Measurements from ENCODE around the gene FAP. TPM values are rescaled to one million over a fixed set of nuclear protein-coding genes. Genes with fewer than 3 reads are reported as not detected.

FAP gene
- total RNA-seq, 1 experiment from 2014 or later, result not detected

GRCh38 chr2:162197069-162197825, 46.0 kb downstream of the FAP start:
- no peak overlapping the region for H3K4me3 ChIP-seq (ENCODE audit: low read length)
- no peak overlapping the region for H3K27ac ChIP-seq (ENCODE audit: low read length)
- no peaks in the 10 kb centered on the region for H3K9me3 ChIP-seq (ENCODE audit: low read length)
- H3K9me2 ChIP-seq (replicated peaks; ENCODE audit: insufficient read depth, low read length), result no peaks in the 10 kb centered on the region
- H3K4me1 ChIP-seq (ENCODE audit: low read length), result no peaks in the 10 kb centered on the region
- H3K36me3 ChIP-seq (ENCODE audit: insufficient read depth, low read length), result no peaks in the 10 kb centered on the region
- no peaks in the 10 kb centered on the region for H3K27me3 ChIP-seq (ENCODE audit: low read length)
- H3K4me2 ChIP-seq (ENCODE audit: low read depth, low read length, poor library complexity, severe bottlenecking), result no peak overlapping the region
- DNase-seq, result no peak
- H2AFZ ChIP-seq (ENCODE audit: low read length), result no peak overlapping the region
- no peaks in the 10 kb centered on the region for H3K79me2 ChIP-seq (ENCODE audit: low read length)
- H3K9ac ChIP-seq (ENCODE audit: low read length), result no peak overlapping the region
- no peaks in the 10 kb centered on the region for H4K20me1 ChIP-seq (ENCODE audit: insufficient read depth, low read depth, low read length)

- Histone ChIP-seq H3K4me2 (ENCODE audit: low read depth, low read length, poor library complexity, severe bottlenecking) (no peak overlapping the region), H3K4me1 (ENCODE audit: low read length) (no peaks in the 10 kb centered on the region), H3K36me3 (ENCODE audit: insufficient read depth, low read length) (no peaks in the 10 kb centered on the region), H3K9me3 (ENCODE audit: low read length) (no peaks in the 10 kb centered on the region), H3K9me2 (replicated peaks; ENCODE audit: insufficient read depth, low read length) (no peaks in the 10 kb centered on the region), H3K9ac (ENCODE audit: low read length) (no peak overlapping the region), H3K27me3 (ENCODE audit: low read length) (no peaks in the 10 kb centered on the region), H3K79me2 (ENCODE audit: low read length) (no peaks in the 10 kb centered on the region), H3K4me3 (ENCODE audit: low read length) (no peak overlapping the region), H3K27ac (ENCODE audit: low read length) (no peak overlapping the region), H2AFZ (ENCODE audit: low read length) (no peak overlapping the region), H4K20me1 (ENCODE audit: insufficient read depth, low read depth, low read length) (no peaks in the 10 kb centered on the region)
- no peak for DNase-seq
Measured at GRCh38 chr2:162196638-162197037, 46.6 kb downstream of the FAP start.

DNA sequence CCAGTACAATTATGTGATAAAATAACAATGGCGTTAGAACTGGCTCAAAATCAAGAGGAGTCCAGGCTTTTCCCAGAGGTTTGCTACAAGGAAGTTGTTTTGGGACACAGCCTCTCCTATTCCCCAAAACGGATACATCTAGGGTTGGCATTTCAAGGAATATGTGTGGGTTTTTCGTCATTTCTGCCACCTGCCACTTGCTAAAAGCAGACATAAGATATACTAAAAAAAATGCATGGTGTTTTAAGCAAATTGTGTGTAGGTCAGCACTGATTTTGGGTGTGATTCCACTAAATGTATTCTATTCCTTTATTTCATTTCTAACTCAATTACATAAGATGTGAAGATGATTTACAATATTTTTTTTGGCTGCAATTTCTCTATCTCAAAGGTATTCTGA, 54.8 kb downstream of the FAP start:
- H3K9me3 ChIP-seq (ENCODE audit: low read length), result no peaks in the 10 kb centered on the region
- H3K4me3 ChIP-seq (ENCODE audit: low read length), result no peak overlapping the region
- H3K27me3 ChIP-seq (ENCODE audit: low read length), result no peaks in the 10 kb centered on the region
- no peak for DNase-seq
- no peaks in the 10 kb centered on the region for H3K36me3 ChIP-seq (ENCODE audit: insufficient read depth, low read length)
- no peaks in the 10 kb centered on the region for H3K9me2 ChIP-seq (replicated peaks; ENCODE audit: insufficient read depth, low read length)
- H3K4me1 ChIP-seq (ENCODE audit: low read length), result no peaks in the 10 kb centered on the region
- H3K27ac ChIP-seq (ENCODE audit: low read length), result no peak overlapping the region
- no peaks in the 10 kb centered on the region for H4K20me1 ChIP-seq (ENCODE audit: insufficient read depth, low read depth, low read length)
- no peaks in the 10 kb centered on the region for H3K79me2 ChIP-seq (ENCODE audit: low read length)
- H3K9ac ChIP-seq (ENCODE audit: low read length), result no peak overlapping the region
- H3K4me2 ChIP-seq (ENCODE audit: low read depth, low read length, poor library complexity, severe bottlenecking), result no peak overlapping the region
- no peak overlapping the region for H2AFZ ChIP-seq (ENCODE audit: low read length)

DNA sequence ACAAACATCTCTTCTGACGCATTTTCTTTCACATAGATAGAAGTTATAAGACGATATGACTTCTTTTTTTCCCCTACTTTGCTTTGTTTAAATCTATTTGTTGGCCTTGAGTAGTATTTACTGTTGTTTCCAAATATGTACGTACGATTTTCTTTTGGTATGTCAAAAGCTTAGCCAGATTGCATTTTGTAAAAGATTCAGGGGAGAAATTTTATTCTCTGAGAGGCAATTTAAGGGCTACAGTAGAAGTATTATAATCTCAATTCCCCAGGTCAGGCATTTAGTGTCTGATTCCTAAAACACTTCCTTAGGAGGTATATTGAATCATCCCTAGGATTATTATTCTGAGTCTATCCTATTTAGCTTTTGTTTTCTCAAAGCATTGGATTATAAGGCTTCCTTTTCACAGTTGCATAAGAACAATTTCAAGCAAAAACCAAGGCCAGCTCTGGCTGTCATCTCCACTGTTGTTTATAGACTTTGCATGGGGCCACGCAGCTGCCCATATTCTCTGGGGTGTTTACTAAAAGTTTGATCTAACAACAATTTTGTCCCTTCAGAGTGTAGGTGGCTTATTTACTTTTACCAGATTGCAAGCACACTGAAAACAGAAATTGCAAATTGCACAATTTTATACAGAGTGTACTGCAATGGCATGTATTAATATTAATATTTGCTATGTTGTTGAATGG, 57.6 kb downstream of the FAP start:
- no peak for DNase-seq

DNA sequence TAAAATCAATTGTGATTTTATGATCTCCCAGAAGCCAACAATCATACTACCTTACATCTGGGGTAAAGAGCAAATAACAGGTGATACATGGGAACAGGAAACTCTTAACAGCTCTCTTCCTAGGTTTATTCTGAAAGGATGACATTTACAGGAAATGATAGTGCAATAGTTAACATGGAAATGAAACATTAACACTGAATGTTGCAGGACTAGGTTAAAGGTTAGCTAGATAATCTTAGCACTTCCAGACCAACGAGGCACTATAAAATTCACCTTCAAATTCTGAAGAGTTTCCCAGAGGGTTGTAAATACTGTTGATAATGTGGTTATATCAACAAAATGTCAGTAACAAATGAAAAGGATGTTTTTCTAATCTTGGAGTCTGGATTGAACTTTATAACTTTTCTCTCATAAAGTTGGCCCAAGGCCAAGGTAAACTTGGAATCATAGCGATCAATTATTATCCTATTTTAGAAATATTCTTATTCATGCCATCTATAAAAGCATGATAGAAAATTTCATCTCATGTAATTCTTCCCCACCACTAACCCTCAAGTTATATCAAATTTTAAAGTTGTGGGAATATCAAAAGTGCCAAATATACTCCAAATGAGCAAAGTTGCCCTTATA, 58.3 kb downstream of the FAP start:
- Histone ChIP-seq H3K27ac (ENCODE audit: low read length) (no peak overlapping the region), H3K4me2 (ENCODE audit: low read depth, low read length, poor library complexity, severe bottlenecking) (no peak overlapping the region), H4K20me1 (ENCODE audit: insufficient read depth, low read depth, low read length) (no peaks in the 10 kb centered on the region), H3K4me3 (ENCODE audit: low read length) (no peak overlapping the region), H3K4me1 (ENCODE audit: low read length) (no peaks in the 10 kb centered on the region), H3K36me3 (ENCODE audit: insufficient read depth, low read length) (no peaks in the 10 kb centered on the region), H3K9me3 (ENCODE audit: low read length) (no peaks in the 10 kb centered on the region), H2AFZ (ENCODE audit: low read length) (no peak overlapping the region), H3K9me2 (replicated peaks; ENCODE audit: insufficient read depth, low read length) (no peaks in the 10 kb centered on the region), H3K27me3 (ENCODE audit: low read length) (no peaks in the 10 kb centered on the region), H3K9ac (ENCODE audit: low read length) (no peak overlapping the region), H3K79me2 (ENCODE audit: low read length) (no peaks in the 10 kb centered on the region)
- DNase-seq, result no peak

More for the DNA sequence above, 57.6 kb downstream of the FAP start:
- H3K27me3 ChIP-seq (ENCODE audit: low read length), result no peaks in the 10 kb centered on the region
- no peaks in the 10 kb centered on the region for H3K9me2 ChIP-seq (replicated peaks; ENCODE audit: insufficient read depth, low read length)
- H3K36me3 ChIP-seq (ENCODE audit: insufficient read depth, low read length), result no peaks in the 10 kb centered on the region
- no peak overlapping the region for H3K4me3 ChIP-seq (ENCODE audit: low read length)
- no peaks in the 10 kb centered on the region for H3K4me1 ChIP-seq (ENCODE audit: low read length)
- H3K4me2 ChIP-seq (ENCODE audit: low read depth, low read length, poor library complexity, severe bottlenecking), result no peak overlapping the region
- H3K9me3 ChIP-seq (ENCODE audit: low read length), result no peaks in the 10 kb centered on the region
- no peaks in the 10 kb centered on the region for H3K79me2 ChIP-seq (ENCODE audit: low read length)
- H2AFZ ChIP-seq (ENCODE audit: low read length), result no peak overlapping the region
- no peak overlapping the region for H3K9ac ChIP-seq (ENCODE audit: low read length)
- no peak overlapping the region for H3K27ac ChIP-seq (ENCODE audit: low read length)
- H4K20me1 ChIP-seq (ENCODE audit: insufficient read depth, low read depth, low read length), result no peaks in the 10 kb centered on the region

DNA sequence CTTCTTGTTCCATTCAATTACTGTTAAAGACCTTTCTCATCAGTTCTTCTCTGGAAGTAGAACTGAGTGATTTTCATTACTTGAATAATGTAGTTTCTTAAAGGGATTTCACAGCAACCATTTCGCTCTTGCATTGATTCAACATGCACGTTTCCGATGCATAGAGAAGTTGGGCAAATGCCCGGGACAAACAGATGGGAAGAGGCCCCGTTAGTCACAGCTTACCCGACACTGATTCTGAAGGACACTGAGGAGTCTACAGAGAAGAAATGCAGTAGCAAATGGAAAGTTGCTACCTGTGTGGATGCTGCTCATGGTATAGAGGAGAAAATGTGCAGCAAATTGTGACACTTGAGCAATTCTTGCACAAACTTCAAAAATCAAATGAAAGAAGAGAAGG, 58.9 kb downstream of the FAP start:
- H3K9me3 ChIP-seq (ENCODE audit: low read length), result no peaks in the 10 kb centered on the region
- H4K20me1 ChIP-seq (ENCODE audit: insufficient read depth, low read depth, low read length), result no peaks in the 10 kb centered on the region

GRCh38 chr2:162182395-162182794, 60.9 kb downstream of the FAP start:
- DNase-seq, result no peak
- no peak overlapping the region for H3K4me3 ChIP-seq (ENCODE audit: low read length)
- no peaks in the 10 kb centered on the region for H3K36me3 ChIP-seq (ENCODE audit: insufficient read depth, low read length)
- no peaks in the 10 kb centered on the region for H3K79me2 ChIP-seq (ENCODE audit: low read length)
- no peak overlapping the region for H3K4me2 ChIP-seq (ENCODE audit: low read depth, low read length, poor library complexity, severe bottlenecking)
- no peak overlapping the region for H2AFZ ChIP-seq (ENCODE audit: low read length)
- H4K20me1 ChIP-seq (ENCODE audit: insufficient read depth, low read depth, low read length), result no peaks in the 10 kb centered on the region
- H3K9me3 ChIP-seq (ENCODE audit: low read length), result no peaks in the 10 kb centered on the region
- no peaks in the 10 kb centered on the region for H3K9me2 ChIP-seq (replicated peaks; ENCODE audit: insufficient read depth, low read length)
- no peak overlapping the region for H3K9ac ChIP-seq (ENCODE audit: low read length)
- H3K27ac ChIP-seq (ENCODE audit: low read length), result no peak overlapping the region
- no peaks in the 10 kb centered on the region for H3K4me1 ChIP-seq (ENCODE audit: low read length)
- H3K27me3 ChIP-seq (ENCODE audit: low read length), result no peaks in the 10 kb centered on the region

More for the DNA sequence above, 58.9 kb downstream of the FAP start:
- H3K27ac ChIP-seq (ENCODE audit: low read length), result no peak overlapping the region
- H3K79me2 ChIP-seq (ENCODE audit: low read length), result no peaks in the 10 kb centered on the region
- no peaks in the 10 kb centered on the region for H3K27me3 ChIP-seq (ENCODE audit: low read length)
- H3K36me3 ChIP-seq (ENCODE audit: insufficient read depth, low read length), result no peaks in the 10 kb centered on the region
- no peaks in the 10 kb centered on the region for H3K9me2 ChIP-seq (replicated peaks; ENCODE audit: insufficient read depth, low read length)
- H3K4me1 ChIP-seq (ENCODE audit: low read length), result no peaks in the 10 kb centered on the region
- no peak overlapping the region for H3K4me2 ChIP-seq (ENCODE audit: low read depth, low read length, poor library complexity, severe bottlenecking)
- H3K4me3 ChIP-seq (ENCODE audit: low read length), result no peak overlapping the region
- H3K9ac ChIP-seq (ENCODE audit: low read length), result no peak overlapping the region
- DNase-seq, result no peak
- H2AFZ ChIP-seq (ENCODE audit: low read length), result no peak overlapping the region

DNA sequence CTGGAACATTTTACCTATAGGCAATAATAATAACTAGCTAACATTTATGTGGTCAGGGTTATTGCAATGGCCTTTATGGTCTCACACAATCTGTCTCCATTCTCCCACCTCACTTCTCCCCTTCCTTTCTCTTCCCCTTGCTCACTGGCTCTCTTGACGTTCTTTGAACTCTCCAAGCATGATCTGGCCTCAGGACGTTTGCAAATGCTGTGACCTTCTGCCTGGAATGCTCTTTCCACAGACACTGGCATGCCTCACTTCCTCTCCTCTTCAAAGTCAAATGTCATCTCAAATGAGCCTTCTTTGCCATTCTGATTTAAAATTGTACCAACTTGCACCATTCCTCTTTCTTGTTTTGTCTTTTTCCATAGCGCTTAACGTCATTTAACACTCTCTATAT, 65.9 kb downstream of the FAP start:
- H3K36me3 ChIP-seq (ENCODE audit: insufficient read depth, low read length), result no peaks in the 10 kb centered on the region
- H3K9me2 ChIP-seq (replicated peaks; ENCODE audit: insufficient read depth, low read length), result no peaks in the 10 kb centered on the region
- no peak overlapping the region for H3K27ac ChIP-seq (ENCODE audit: low read length)
- H3K79me2 ChIP-seq (ENCODE audit: low read length), result no peaks in the 10 kb centered on the region
- H3K9ac ChIP-seq (ENCODE audit: low read length), result no peak overlapping the region
- H3K4me3 ChIP-seq (ENCODE audit: low read length), result no peak overlapping the region
- H4K20me1 ChIP-seq (ENCODE audit: insufficient read depth, low read depth, low read length), result no peaks in the 10 kb centered on the region
- no peaks in the 10 kb centered on the region for H3K27me3 ChIP-seq (ENCODE audit: low read length)
- no peaks in the 10 kb centered on the region for H3K9me3 ChIP-seq (ENCODE audit: low read length)
- DNase-seq, result no peak
- H3K4me2 ChIP-seq (ENCODE audit: low read depth, low read length, poor library complexity, severe bottlenecking), result no peak overlapping the region
- H2AFZ ChIP-seq (ENCODE audit: low read length), result no peak overlapping the region
- no peaks in the 10 kb centered on the region for H3K4me1 ChIP-seq (ENCODE audit: low read length)

All from Karpas-422 (cell line).